ENCODE data around the gene PLPPR2.

The PLPPR2 gene

GRCh38 chr19:11337080-11337479 lies 18.2 kb upstream of the PLPPR2 start:
- no peak overlapping the region for H3K27ac ChIP-seq (ENCODE audit: low read depth, low read length)
- H3F3A ChIP-seq (ENCODE audit: control insufficient read depth, insufficient read depth), result no peaks in the 10 kb centered on the region
- no peaks in the 10 kb centered on the region for H3K79me2 ChIP-seq (ENCODE audit: control insufficient read depth, low read length)
- no peaks in the 10 kb centered on the region for H3K27me3 ChIP-seq (ENCODE audit: control insufficient read depth, low read length)
- H3K36me3 ChIP-seq (ENCODE audit: control insufficient read depth, low read length), result peaks cover 12% of the 10 kb centered on the region
- H3K4me1 ChIP-seq (ENCODE audit: control insufficient read depth, low read length), result peaks cover 16% of the 10 kb centered on the region
- H4K20me1 ChIP-seq (ENCODE audit: control insufficient read depth, insufficient read depth, low read depth, low read length), result no peaks in the 10 kb centered on the region
- H3K9me3 ChIP-seq (ENCODE audit: control insufficient read depth, insufficient read depth, low read length), result no peaks in the 10 kb centered on the region
- no peak overlapping the region for H3K4me2 ChIP-seq (ENCODE audit: low read length)
- H3K9me2 ChIP-seq (replicated peaks; ENCODE audit: control insufficient read depth, low read length), result no peaks in the 10 kb centered on the region
- no peak overlapping the region for H3K4me3 ChIP-seq (ENCODE audit: low read length)
- no peak for TF ChIP-seq EZH2phosphoT487 (IDR thresholded peaks at IDR 0.05; ENCODE audit: borderline replicate concordance, low read length)
- TF ChIP-seq, protein P1, sequence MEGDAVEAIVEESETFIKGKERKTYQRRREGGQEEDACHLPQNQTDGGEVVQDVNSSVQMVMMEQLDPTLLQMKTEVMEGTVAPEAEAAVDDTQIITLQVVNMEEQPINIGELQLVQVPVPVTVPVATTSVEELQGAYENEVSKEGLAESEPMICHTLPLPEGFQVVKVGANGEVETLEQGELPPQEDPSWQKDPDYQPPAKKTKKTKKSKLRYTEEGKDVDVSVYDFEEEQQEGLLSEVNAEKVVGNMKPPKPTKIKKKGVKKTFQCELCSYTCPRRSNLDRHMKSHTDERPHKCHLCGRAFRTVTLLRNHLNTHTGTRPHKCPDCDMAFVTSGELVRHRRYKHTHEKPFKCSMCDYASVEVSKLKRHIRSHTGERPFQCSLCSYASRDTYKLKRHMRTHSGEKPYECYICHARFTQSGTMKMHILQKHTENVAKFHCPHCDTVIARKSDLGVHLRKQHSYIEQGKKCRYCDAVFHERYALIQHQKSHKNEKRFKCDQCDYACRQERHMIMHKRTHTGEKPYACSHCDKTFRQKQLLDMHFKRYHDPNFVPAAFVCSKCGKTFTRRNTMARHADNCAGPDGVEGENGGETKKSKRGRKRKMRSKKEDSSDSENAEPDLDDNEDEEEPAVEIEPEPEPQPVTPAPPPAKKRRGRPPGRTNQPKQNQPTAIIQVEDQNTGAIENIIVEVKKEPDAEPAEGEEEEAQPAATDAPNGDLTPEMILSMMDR (IDR thresholded peaks at IDR 0.05; ENCODE audit: low read depth, low read length, poor library complexity, severe bottlenecking), result no peak

DNA sequence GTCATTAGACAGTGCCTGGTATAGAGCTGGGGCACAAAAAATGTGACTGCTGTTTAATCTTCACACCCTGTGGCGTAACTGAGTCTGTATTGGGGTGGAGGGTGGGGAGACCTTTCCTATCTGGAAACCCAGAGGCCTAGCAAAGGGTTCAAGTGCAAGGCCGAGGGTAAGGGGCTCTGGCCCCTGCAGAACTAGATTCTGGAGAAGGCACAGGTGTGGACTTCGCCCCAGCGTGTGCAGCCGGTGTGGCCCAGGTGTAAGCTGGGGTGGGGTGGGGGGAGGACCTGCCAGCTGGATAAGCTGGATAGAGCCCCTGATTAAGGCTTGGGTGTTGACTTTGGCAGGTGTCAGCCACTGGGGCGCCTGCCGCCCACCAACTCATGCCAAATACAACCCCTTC lies 17.1 kb upstream of the PLPPR2 start:
- Histone ChIP-seq H3K4me2 (ENCODE audit: low read length) (no peak overlapping the region), H4K20me1 (ENCODE audit: control insufficient read depth, insufficient read depth, low read depth, low read length) (no peaks in the 10 kb centered on the region), H3K27me3 (ENCODE audit: control insufficient read depth, low read length) (no peaks in the 10 kb centered on the region), H3K36me3 (ENCODE audit: control insufficient read depth, low read length) (peaks cover 15% of the 10 kb centered on the region), H3K27ac (ENCODE audit: low read depth, low read length) (no peak overlapping the region), H3K79me2 (ENCODE audit: control insufficient read depth, low read length) (no peaks in the 10 kb centered on the region), H3F3A (ENCODE audit: control insufficient read depth, insufficient read depth) (no peaks in the 10 kb centered on the region), H3K9me2 (replicated peaks; ENCODE audit: control insufficient read depth, low read length) (no peaks in the 10 kb centered on the region), H3K4me3 (ENCODE audit: low read length) (no peak overlapping the region), H3K4me1 (ENCODE audit: control insufficient read depth, low read length) (peaks cover 16% of the 10 kb centered on the region), H3K9me3 (ENCODE audit: control insufficient read depth, insufficient read depth, low read length) (no peaks in the 10 kb centered on the region)
- TF ChIP-seq, protein P1 (IDR thresholded peaks at IDR 0.05; ENCODE audit: low read depth, low read length, poor library complexity, severe bottlenecking), result no peak
- TF ChIP-seq EZH2phosphoT487 (IDR thresholded peaks at IDR 0.05; ENCODE audit: borderline replicate concordance, low read length), result no peak

DNA sequence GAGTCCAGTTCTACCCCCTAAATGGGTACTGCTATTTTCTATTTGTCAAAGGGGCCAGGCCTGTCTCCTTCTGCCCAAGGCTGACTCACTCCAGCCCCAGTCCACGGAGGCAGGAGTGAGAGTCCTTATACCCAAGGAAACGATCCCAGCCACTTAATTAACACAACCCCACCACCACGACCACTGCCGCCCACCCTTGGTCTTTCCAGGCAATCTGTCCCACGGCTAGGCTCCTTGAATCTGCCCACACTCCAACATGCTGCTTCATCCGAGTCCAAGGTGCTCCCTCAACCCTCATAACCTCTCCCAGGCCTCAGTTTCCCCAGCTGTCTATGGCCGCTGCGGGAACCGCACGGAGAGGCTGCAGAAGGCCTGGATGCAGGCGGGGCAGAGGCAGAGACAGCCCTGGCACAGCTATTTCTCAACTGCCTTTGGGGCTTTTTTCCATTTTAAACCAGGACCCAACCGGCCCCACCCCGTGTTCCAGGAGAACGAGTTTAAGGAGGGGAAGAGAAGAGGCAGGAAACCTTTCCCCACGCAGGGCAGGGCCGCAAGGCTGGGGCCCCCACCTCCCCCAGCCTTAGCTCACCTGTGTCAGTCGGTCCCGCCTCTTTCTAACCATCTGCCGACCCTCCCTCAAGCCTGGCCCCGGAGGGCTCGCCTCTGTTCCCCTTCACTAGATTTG lies 16.5 kb upstream of the PLPPR2 start:
- Histone ChIP-seq H3K9me3 (ENCODE audit: control insufficient read depth, insufficient read depth, low read length) (no peaks in the 10 kb centered on the region), H4K20me1 (ENCODE audit: control insufficient read depth, insufficient read depth, low read depth, low read length) (no peaks in the 10 kb centered on the region), H3K27ac (ENCODE audit: low read depth, low read length) (no peak overlapping the region), H3F3A (ENCODE audit: control insufficient read depth, insufficient read depth) (no peaks in the 10 kb centered on the region), H3K4me3 (ENCODE audit: low read length) (peak overlapping the region; percentile 76), H3K9me2 (replicated peaks; ENCODE audit: control insufficient read depth, low read length) (no peaks in the 10 kb centered on the region), H3K4me1 (ENCODE audit: control insufficient read depth, low read length) (peaks cover 16% of the 10 kb centered on the region), H3K79me2 (ENCODE audit: control insufficient read depth, low read length) (no peaks in the 10 kb centered on the region), H3K27me3 (ENCODE audit: control insufficient read depth, low read length) (no peaks in the 10 kb centered on the region), H3K4me2 (ENCODE audit: low read length) (peak overlapping the region; percentile 53), H3K36me3 (ENCODE audit: control insufficient read depth, low read length) (peaks cover 15% of the 10 kb centered on the region)
- TF ChIP-seq, protein P1 (IDR thresholded peaks at IDR 0.05; ENCODE audit: low read depth, low read length, poor library complexity, severe bottlenecking), result no peak
- TF ChIP-seq EZH2phosphoT487 (IDR thresholded peaks at IDR 0.05; ENCODE audit: borderline replicate concordance, low read length), result no peak

Measured in DOHH2 (cell line).